ES-I3 (cell line): ENCODE measurements around the gene BAZ2A.
"Not testable (repeated sequence)": the region's sequence is repeated elsewhere in the genome, so short reads cannot be mapped to it uniquely, and the experiment has no call there.

Experiments used
- H3K36me3 ChIP-seq: 2 replicates; pipeline ENCODE4 v1.6.1; 2013; ENCODE audit warnings: mild to moderate bottlenecking, low read length, control low read depth, moderate library complexity; ENCODE audit not compliant: insufficient read depth
- H3K4me1 ChIP-seq: 2 replicates; pipeline ENCODE4 v1.6.1; 2013; ENCODE audit warnings: mild to moderate bottlenecking, control low read depth, low read length; ENCODE audit not compliant: insufficient read depth
- H3K9ac ChIP-seq: 2 replicates; pipeline ENCODE4 v1.6.1; 2013; ENCODE audit warnings: low read depth, mild to moderate bottlenecking, low read length, moderate library complexity
- H3K9me3 ChIP-seq: 2 replicates; pipeline ENCODE4 v1.6.1; 2013; ENCODE audit warnings: mild to moderate bottlenecking, low read length, moderate library complexity; ENCODE audit not compliant: control insufficient read depth, insufficient read depth

Gene BAZ2A

GRCh38 chr12:56593909-56594621 is 36.1 kb downstream of the BAZ2A start:
- Histone ChIP-seq H3K9me3 (no peaks in the 10 kb centered on the region), H3K4me1 (peaks cover 18% of the 10 kb centered on the region), H3K36me3 (peaks cover 7% of the 10 kb centered on the region), H3K9ac (no peak overlapping the region)

DNA sequence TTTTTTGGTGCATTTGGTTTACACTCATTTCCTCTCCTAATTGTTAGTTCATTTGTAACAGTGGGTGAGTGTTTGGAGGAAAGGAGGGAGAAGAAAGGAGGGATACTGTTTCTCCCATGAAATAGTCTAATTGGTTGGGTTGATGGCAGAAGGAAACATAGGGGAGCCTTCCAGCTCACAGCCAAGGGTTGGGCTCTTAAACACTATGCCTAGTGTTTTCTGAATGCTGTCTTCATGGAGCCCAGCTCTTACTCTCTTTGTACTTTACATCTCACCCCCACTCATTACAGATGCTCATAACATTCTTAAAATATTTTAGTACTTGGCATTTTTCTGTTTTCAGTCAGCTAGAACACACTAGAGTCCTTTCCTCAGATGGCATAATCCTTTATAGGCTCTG is 38.2 kb downstream of the BAZ2A start:
- H3K9me3 ChIP-seq = no peaks in the 10 kb centered on the region
- H3K36me3 ChIP-seq = peaks cover 20% of the 10 kb centered on the region
- H3K9ac ChIP-seq = no peak overlapping the region
- peaks cover 20% of the 10 kb centered on the region for H3K4me1 ChIP-seq

GRCh38 chr12:56591126-56591525 is 39.0 kb downstream of the BAZ2A start:
- H3K36me3 ChIP-seq = peaks cover 20% of the 10 kb centered on the region
- H3K9ac ChIP-seq = no peak overlapping the region
- no peaks in the 10 kb centered on the region for H3K9me3 ChIP-seq
- peaks cover 14% of the 10 kb centered on the region for H3K4me1 ChIP-seq

DNA sequence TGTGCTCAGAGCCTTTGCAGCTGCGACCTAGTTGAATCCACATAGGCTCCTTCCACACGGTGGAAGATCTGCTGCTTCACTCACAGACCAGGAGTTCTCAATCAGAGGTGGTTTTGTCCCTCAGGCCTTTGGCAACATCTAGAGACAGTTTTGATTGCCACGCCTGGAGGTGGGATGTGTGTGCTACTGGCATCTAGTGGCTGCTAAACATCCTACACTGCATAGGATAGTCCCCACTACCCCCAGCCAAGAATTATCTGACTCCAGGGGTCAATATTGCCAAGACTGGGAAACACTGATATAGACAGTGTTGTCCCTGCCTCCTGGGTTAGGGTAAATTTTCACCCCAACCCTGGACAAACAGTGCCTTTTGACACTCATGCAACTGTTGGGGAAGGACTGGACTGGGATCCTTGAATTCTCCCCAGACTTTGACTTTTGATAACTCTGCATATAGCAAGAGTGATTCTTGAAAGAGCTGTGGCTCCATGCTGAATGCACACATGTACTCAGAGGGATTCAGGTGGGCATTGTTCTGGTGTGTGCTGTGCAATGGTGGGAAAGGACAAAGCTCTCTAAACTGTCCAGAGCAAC is 39.8 kb downstream of the BAZ2A start:
- H3K9me3 ChIP-seq = no peaks in the 10 kb centered on the region
- H3K4me1 ChIP-seq = peaks cover 14% of the 10 kb centered on the region
- peaks cover 20% of the 10 kb centered on the region for H3K36me3 ChIP-seq

DNA sequence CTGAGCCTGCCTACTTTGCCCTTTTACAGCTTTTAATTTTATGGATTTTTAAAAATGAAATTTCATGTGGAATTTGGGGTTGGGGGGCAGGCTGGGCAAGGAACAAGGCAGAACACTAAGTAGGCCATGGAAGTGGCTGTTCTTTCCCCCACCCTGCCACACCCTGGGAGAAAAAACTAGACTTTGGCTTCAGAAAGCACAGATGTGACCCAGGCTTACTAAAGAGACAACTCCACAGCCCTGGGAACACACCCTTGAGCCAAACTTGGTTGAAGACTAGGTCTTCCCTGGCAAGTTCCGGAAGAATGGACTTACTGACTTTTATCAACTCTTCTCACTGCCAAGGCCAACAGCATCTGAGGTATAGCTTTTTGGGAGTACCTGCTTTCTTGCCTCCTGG is 40.3 kb downstream of the BAZ2A start:
- Histone ChIP-seq H3K4me1 (peaks cover 14% of the 10 kb centered on the region), H3K9me3 (no peaks in the 10 kb centered on the region), H3K36me3 (peaks cover 20% of the 10 kb centered on the region), H3K9ac (no peak overlapping the region)

More for the DNA sequence above, 39.8 kb downstream of the BAZ2A start:
- H3K9ac ChIP-seq = no peak overlapping the region

DNA sequence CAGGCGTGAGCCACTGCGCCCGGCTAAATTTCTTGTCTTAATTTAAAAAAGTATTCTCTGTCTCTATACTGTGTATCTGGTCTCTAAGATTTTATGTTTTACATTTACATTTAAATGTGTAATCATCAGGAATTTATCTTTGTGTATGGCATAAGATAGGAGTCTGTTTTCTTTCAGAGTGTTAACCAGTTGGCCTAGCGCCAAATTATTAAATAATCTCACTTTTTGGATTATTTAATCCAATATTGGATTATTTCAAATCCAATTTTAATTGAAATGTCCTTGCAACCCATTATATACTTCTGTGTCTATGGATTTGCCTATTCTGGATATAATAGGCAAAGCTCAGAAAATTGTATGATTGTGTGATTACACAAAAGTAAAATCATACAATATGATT is 45.0 kb downstream of the BAZ2A start:
- no peaks in the 10 kb centered on the region for H3K9me3 ChIP-seq
- H3K4me1 ChIP-seq = peaks cover 18% of the 10 kb centered on the region
- H3K36me3 ChIP-seq = peaks cover 26% of the 10 kb centered on the region
- no peak overlapping the region for H3K9ac ChIP-seq

DNA sequence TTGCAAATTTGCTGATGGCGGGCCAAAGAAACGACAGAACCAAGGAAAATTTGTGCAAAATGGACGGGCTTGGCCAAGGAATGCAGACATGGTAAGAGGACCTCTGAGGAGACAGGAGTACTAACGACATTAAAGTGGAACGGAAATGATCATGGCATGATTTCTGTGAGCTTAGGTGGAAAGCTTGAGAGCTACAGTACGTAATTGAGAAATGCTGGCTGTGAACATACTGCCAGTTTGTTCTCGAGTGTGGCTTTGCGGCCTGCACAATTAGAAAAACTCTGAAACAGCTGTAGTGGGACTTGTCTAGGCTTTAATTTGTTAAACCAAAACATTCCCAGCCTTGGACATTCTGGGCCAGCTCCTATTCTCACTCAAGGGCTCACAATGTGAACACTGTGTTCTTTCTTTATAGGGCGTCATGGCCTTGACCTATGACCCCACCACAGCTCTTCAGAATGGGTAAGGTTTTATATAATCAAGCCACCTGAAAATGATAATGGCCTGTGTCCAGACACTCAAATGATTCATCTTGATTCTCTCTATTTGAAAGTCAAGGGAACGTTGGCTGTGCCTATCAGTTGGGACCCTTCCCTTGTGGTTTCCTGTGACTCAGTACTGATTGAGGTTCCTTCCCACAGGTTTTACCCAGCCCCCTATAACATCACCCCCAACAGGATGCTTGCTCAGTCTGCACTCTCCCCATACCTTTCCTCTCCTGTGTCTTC is 48.5 kb downstream of the BAZ2A start:
- no peaks in the 10 kb centered on the region for H3K9me3 ChIP-seq
- H3K36me3 ChIP-seq = peaks cover 6% of the 10 kb centered on the region; the same call in 1 of the 2 replicates
- H3K4me1 ChIP-seq = peaks cover 12% of the 10 kb centered on the region
- H3K9ac ChIP-seq = no peak overlapping the region

GRCh38 chr12:56578983-56579546 is 51.1 kb downstream of the BAZ2A start:
- peaks cover 12% of the 10 kb centered on the region for H3K4me1 ChIP-seq

DNA sequence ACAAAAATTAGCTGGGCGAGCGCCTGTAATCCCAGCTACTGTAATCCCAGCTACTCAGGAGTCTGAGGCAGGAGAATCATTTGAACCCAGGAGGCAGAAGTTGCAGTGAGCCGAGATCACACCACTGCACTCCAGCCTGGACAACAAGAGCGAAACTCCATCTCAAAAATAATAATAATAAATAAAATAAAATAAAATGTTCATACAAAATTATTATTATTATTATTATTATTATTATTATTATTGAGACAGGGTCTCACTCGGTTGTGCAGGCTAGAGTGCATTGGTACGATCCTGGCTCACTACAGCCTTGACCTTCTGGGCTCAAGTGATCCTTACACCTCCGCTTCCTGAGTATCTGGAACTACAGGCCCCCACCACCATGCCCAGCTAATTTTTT is 52.9 kb downstream of the BAZ2A start:
- peaks cover 13% of the 10 kb centered on the region for H3K36me3 ChIP-seq
- H3K4me1 ChIP-seq = peaks cover 10% of the 10 kb centered on the region
- not testable (repeated sequence) for H3K9me3 ChIP-seq, H3K9ac ChIP-seq

More at GRCh38 chr12:56578983-56579546, 51.1 kb downstream of the BAZ2A start:
- no peaks in the 10 kb centered on the region for H3K9me3 ChIP-seq
- no peak overlapping the region for H3K9ac ChIP-seq
- H3K36me3 ChIP-seq = peaks cover 15% of the 10 kb centered on the region; the same call in 1 of the 2 replicates

- H3K36me3 ChIP-seq = peaks cover 10% of the 10 kb centered on the region
Observed at GRCh38 chr12:56574210-56574609, 55.9 kb downstream of the BAZ2A start.

DNA sequence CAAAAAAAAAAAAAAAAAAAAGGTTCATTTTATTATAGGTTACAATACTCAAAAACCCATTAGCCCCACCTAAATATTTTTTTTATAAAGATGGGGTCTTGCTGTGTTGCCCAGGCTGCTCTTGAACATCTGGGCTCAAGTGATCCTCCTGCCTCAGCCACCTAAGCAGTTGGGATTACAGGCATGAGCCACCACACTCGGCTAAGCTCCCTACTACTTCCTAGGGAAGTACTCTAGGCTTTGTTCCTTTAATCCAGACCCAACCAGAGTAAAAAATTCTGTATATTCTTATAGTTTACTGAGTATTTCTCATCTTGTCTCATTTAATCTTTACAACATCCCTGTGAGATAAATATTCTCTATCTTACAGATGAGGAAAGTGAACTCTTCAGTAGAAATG is 57.8 kb downstream of the BAZ2A start:
- H3K9ac ChIP-seq = no peak overlapping the region
- peaks cover 14% of the 10 kb centered on the region for H3K36me3 ChIP-seq
- H3K4me1 ChIP-seq = no peaks in the 10 kb centered on the region
- no peaks in the 10 kb centered on the region for H3K9me3 ChIP-seq

More at GRCh38 chr12:56574210-56574609, 55.9 kb downstream of the BAZ2A start:
- Histone ChIP-seq H3K4me1 (no peaks in the 10 kb centered on the region), H3K9ac (no peak overlapping the region), H3K9me3 (no peaks in the 10 kb centered on the region)

GRCh38 chr12:56571121-56571520 is 59.0 kb downstream of the BAZ2A start:
- peaks cover 13% of the 10 kb centered on the region for H3K36me3 ChIP-seq

DNA sequence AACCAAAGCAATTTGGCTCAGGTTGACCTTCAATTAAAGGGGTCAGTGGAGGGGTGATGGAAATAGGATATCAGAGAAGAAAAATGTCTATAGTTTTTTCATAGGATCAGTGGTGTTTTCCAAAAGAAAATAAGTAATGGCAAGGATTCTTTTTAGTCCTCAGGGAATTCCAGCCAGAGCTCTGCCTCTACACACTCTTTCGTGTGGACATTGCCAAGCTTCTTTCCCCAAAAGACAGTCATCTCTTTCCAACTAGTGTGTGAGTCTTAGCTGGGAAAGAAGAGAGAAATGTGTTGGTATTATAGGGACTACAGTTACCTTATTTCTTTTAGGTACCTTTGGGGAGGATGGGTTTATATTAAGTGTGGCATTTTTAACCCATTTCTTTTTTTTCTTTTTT is 62.0 kb downstream of the BAZ2A start:
- Histone ChIP-seq H3K9ac (no peak overlapping the region), H3K4me1 (peaks cover 9% of the 10 kb centered on the region), H3K9me3 (no peaks in the 10 kb centered on the region), H3K36me3 (peaks cover 7% of the 10 kb centered on the region)

More at GRCh38 chr12:56571121-56571520, 59.0 kb downstream of the BAZ2A start:
- Histone ChIP-seq H3K9ac (no peak overlapping the region), H3K4me1 (no peaks in the 10 kb centered on the region), H3K9me3 (no peaks in the 10 kb centered on the region)

DNA sequence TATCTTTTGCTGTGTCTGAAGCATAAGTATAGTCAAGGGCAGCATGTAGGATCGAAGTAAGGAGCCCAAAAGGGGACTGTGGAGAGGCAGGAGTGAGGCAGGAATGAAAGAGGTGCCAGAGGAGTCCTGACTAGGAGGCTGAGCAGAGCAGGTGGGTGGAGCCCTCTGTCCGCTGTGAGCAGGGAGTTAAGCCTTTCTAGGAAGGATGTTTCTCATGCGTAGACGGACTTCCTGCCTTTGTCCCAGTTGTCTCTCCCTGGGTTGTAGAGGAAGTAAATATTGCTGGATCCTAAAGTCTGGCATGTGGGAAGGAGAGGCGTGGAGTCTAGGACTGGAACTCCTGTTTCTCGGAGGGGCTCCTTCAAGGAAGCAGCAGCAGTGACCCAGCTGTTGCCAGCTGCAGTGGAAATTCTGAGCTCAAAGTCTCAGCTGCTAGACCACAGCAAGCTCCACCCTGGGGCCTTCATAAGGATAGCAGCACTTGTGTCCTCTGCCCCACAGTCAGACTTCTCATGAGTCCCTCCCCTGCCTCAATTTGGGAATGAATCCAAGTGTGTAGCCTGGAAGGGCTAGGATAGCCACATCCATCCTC is 64.5 kb downstream of the BAZ2A start:
- peaks cover 7% of the 10 kb centered on the region for H3K36me3 ChIP-seq
- H3K9me3 ChIP-seq = no peaks in the 10 kb centered on the region
- H3K9ac ChIP-seq = no peak overlapping the region
- H3K4me1 ChIP-seq = peaks cover 9% of the 10 kb centered on the region
